D341Med (cell line): Measurements from ENCODE around the gene MGAT4A.

ENCODE experiments used
- DNase-seq: peaks from one replicate; pipeline ENCODE4 v3.0.0; 2012; ENCODE audit warnings: low spot score

MGAT4A gene

GRCh38 chr2:98572211-98572610 lies 158.7 kb downstream of the MGAT4A start:
- DNase-seq, result no peak

GRCh38 chr2:98571796-98572195 lies 159.1 kb downstream of the MGAT4A start:
- no peak for DNase-seq

GRCh38 chr2:98571121-98571701 lies 159.7 kb downstream of the MGAT4A start:
- no peak for DNase-seq

- no peak for DNase-seq
Observed at GRCh38 chr2:98570356-98570755, 160.6 kb downstream of the MGAT4A start.

- DNase-seq, result no peak
Observed at GRCh38 chr2:98569915-98570314, 161.0 kb downstream of the MGAT4A start.

- peak; percentile 79 for DNase-seq
Observed at GRCh38 chr2:98569197-98569793, 161.6 kb downstream of the MGAT4A start.
